Left ventricle myocardium inferior (tissue), 1 donor: ENCODE measurements around the gene SLC24A3. TPM values are rescaled to one million over a fixed set of nuclear protein-coding genes. Genes with fewer than 3 reads are reported as not detected.

Experiments used
- DNase-seq: peaks from one replicate; pipeline ENCODE4 v3.0.0-alpha.2; 2020
- H3K27ac ChIP-seq: fragments of 200-600 bp; replicated peaks from 2 replicates; pipeline ENCODE4 v1.8.0; 2021
- H3K27me3 ChIP-seq: fragments of 200-600 bp; 2 replicates; pipeline ENCODE4 v1.8.0; 2021; ENCODE audit warnings: low read depth
- H3K36me3 ChIP-seq: fragments of 200-600 bp; 2 replicates; pipeline ENCODE4 v1.8.0; 2021
- H3K4me1 ChIP-seq: fragments of 200-600 bp; 2 replicates; pipeline ENCODE4 v1.8.0; 2021
- H3K4me3 ChIP-seq: fragments of 200-600 bp; 2 replicates; pipeline ENCODE4 v1.8.0; 2021; ENCODE audit warnings: mild to moderate bottlenecking, moderate library complexity
- H3K9me3 ChIP-seq: fragments of 200-600 bp; replicated peaks from 2 replicates; pipeline ENCODE4 v1.8.0; 2021
- CTCF ChIP-seq: fragments of 200-600 bp; IDR thresholded peaks from 2 replicates; pipeline ENCODE4 v1.8.0; 2021; ENCODE audit warnings: antibody characterized with exemption, mild to moderate bottlenecking, borderline replicate concordance
- intact Hi-C: fragments of 100-400 bp; cut with micrococcal nuclease; formaldehyde crosslinking; loops from one replicate; pipeline ENCODE4 v1.11.0; 2022
- total RNA-seq: library from RNA; stranded (reverse); fragmentation: NEBNext Ultra II Directional; extraction: Animal tissue kit (Norgen Biotek cat#: 25700); gene quantifications from one replicate; pipeline ENCODE4 v1.2.1, GENCODE V29; 2021
- donor health status: DM: no; HTN: yes; CAD: no; lungs with severe emphysema.

The SLC24A3 gene
- total RNA-seq, 1 donor from 2014 or later = 1.3 TPM

GRCh38 chr20:19446246-19446645 lies 233.8 kb downstream of the SLC24A3 start:
- DNase-seq = no peak
- no peak for TF ChIP-seq CTCF
- no peak overlapping the region for H3K27ac ChIP-seq
- intact Hi-C loops = no loop called here
- no peaks in the 10 kb centered on the region for H3K36me3 ChIP-seq
- no peak overlapping the region for H3K4me3 ChIP-seq
- no peaks in the 10 kb centered on the region for H3K27me3 ChIP-seq
- H3K9me3 ChIP-seq = peaks cover 32% of the 10 kb centered on the region
- H3K4me1 ChIP-seq = no peaks in the 10 kb centered on the region

GRCh38 chr20:19448632-19449031 lies 236.2 kb downstream of the SLC24A3 start:
- Histone ChIP-seq H3K4me1 (no peaks in the 10 kb centered on the region), H3K27me3 (peaks cover 12% of the 10 kb centered on the region), H3K36me3 (no peaks in the 10 kb centered on the region), H3K27ac (no peak overlapping the region), H3K9me3 (peaks cover 10% of the 10 kb centered on the region), H3K4me3 (no peak overlapping the region)
- intact Hi-C loops = no loop called here
- no peak for DNase-seq
- no peak for TF ChIP-seq CTCF

- H3K36me3 ChIP-seq = no peaks in the 10 kb centered on the region
- no peak overlapping the region for H3K27ac ChIP-seq
- TF ChIP-seq CTCF = no peak
- H3K9me3 ChIP-seq = peaks cover 5% of the 10 kb centered on the region
- H3K4me1 ChIP-seq = no peaks in the 10 kb centered on the region
- intact Hi-C loops = no loop called here
- peaks cover 17% of the 10 kb centered on the region for H3K27me3 ChIP-seq
- DNase-seq = no peak
- H3K4me3 ChIP-seq = no peak overlapping the region
These were observed 236.6 kb downstream of the SLC24A3 start for GRCh38 chr20:19449051-19449450.

GRCh38 chr20:19451231-19451922 lies 238.9 kb downstream of the SLC24A3 start:
- intact Hi-C loops = no loop called here
- Histone ChIP-seq H3K4me1 (no peaks in the 10 kb centered on the region), H3K27ac (no peak overlapping the region), H3K36me3 (no peaks in the 10 kb centered on the region), H3K4me3 (no peak overlapping the region), H3K9me3 (no peaks in the 10 kb centered on the region), H3K27me3 (peaks cover 29% of the 10 kb centered on the region)
- TF ChIP-seq CTCF = no peak
- DNase-seq = no peak

- Histone ChIP-seq H3K36me3 (no peaks in the 10 kb centered on the region), H3K4me1 (no peaks in the 10 kb centered on the region), H3K27ac (no peak overlapping the region), H3K9me3 (no peaks in the 10 kb centered on the region), H3K4me3 (no peak overlapping the region), H3K27me3 (peaks cover 29% of the 10 kb centered on the region)
- DNase-seq = no peak
- no peak for TF ChIP-seq CTCF
- intact Hi-C loops = no loop called here
These were observed 239.5 kb downstream of the SLC24A3 start for GRCh38 chr20:19451923-19452295.
